ENCODE measurements around the gene GABBR2.

The GABBR2 gene

DNA sequence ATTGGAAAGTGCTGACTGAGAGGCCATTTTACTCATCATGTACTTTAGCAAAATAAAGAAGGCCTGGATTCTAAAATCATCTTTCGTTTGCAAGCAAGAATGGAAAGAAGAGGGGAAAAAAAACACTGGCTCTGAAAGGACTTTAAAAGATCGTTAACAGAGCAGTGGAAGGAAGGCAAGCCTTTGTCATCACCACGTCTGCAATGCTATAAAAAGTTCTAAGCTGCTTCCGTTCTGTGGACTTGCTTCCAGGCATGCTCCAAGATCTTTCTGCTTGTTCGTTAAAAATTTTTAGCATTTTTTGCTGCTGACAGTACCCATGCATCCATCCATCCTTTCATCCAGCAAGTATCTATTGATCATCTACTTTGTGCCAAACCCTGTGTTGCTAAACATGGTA is 226.5 kb downstream of the GABBR2 start:
- H3K4me3 ChIP-seq (ENCODE audit: low read depth, low read length): no peak overlapping the region
- TF ChIP-seq, protein P1, sequence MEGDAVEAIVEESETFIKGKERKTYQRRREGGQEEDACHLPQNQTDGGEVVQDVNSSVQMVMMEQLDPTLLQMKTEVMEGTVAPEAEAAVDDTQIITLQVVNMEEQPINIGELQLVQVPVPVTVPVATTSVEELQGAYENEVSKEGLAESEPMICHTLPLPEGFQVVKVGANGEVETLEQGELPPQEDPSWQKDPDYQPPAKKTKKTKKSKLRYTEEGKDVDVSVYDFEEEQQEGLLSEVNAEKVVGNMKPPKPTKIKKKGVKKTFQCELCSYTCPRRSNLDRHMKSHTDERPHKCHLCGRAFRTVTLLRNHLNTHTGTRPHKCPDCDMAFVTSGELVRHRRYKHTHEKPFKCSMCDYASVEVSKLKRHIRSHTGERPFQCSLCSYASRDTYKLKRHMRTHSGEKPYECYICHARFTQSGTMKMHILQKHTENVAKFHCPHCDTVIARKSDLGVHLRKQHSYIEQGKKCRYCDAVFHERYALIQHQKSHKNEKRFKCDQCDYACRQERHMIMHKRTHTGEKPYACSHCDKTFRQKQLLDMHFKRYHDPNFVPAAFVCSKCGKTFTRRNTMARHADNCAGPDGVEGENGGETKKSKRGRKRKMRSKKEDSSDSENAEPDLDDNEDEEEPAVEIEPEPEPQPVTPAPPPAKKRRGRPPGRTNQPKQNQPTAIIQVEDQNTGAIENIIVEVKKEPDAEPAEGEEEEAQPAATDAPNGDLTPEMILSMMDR (IDR thresholded peaks at IDR 0.05; ENCODE audit: low read depth, low read length): no peak

DNA sequence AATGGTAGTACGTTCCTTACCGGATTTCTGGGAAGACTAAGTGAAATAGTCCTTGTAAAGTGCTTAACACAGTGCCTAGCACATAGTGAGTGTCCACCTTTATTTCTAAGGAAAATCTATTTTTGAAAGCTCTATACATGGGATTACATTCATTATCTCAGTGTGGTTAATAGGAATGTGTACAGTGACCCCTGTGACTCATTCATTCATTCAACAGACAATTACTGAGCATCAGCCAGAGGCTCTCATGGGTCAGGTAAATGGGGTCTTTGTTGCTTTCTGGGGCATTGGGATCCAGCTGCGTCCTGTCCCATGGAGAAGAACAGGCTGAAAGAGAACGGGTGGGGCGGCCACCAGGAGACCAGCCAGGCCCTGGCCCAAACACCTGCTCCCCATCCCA is 227.1 kb downstream of the GABBR2 start:
- TF ChIP-seq, protein P1 (IDR thresholded peaks at IDR 0.05; ENCODE audit: low read depth, low read length): no peak
- H3K4me3 ChIP-seq (ENCODE audit: low read depth, low read length): no peak overlapping the region

DNA sequence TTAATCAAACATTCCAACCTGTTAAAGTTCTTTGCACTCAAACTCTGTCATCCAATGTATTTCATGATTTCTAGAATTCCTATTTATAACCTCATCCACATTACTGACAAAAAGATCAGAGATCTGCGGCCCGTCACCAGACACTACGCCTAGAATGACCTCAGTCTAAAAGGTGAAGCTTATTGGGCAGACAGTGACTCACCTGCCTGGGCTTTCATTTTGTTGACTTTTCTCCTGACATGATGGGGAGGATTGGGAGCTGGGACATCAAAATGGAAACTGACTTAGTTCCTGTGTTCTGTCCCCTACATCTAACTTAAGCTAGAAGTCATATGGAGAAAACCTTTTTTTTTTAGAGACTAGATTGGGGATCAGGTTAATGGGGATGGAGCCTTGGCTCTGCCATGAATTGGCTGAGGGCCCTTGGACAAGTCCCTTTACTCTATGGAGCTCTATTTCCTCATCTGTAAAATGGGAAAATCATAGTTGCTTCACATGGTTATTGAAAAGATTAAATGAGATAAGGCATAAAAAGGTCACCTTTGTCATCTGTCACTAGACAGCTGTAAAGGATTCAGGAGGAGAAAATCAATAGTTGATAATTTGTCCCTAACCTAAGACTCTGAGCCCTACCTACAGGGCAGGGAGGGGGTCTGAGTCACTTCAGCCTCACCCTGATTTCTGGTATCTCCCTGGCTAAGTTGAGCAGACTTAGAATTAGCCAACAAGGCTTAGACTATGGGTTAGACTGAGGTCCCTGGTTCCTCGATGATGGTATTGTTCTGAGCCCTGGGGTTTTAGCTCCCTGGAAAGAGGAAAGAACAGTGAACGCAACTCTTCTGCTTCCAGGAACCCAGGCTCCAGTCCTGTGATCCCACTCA is 228.5 kb downstream of the GABBR2 start:
- TF ChIP-seq, protein P1 (IDR thresholded peaks at IDR 0.05; ENCODE audit: low read depth, low read length): no peak
- H3K4me3 ChIP-seq (ENCODE audit: low read depth, low read length): no peak overlapping the region

DNA sequence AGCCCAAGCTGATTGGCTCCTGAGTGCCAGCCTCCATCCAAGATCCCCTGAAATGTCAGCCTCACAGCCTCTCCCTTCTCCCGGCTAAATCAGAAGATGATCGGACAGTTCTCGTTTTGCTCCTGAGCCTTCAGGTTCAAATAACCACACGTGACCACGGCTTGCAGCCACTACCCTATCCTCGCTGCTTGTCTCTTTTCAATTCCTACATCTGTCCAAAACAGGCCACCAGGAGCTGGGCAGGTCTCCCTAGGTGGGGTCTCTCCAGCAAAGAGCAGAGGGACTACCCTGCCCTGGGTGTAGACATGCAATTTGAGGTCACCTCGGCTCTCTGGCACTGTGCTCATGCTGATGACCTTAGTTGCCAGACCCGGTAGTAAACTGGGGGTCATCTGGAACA is 229.3 kb downstream of the GABBR2 start:
- TF ChIP-seq, protein P1 (IDR thresholded peaks at IDR 0.05; ENCODE audit: low read depth, low read length): no peak
- no peak overlapping the region for H3K4me3 ChIP-seq (ENCODE audit: low read depth, low read length)

DNA sequence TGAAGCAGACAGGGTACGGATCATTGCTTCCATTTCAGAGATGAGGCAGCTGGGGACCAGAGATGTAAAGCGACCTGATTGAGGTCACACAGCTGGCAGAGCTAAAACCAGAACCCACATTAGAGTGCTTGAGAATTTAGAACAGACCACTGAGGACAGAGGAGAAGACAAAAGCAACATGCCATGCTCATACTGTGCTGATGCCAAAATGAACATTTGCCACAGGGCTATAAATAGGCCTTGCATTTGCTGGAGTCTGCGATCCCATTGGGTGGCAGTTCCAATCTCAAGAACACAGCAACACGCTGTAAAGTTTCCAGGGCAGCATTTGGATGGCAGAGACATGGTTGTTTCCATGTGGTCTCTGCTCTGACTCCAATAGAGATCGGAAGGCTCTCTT is 230.9 kb downstream of the GABBR2 start:
- TF ChIP-seq, protein P1 (IDR thresholded peaks at IDR 0.05; ENCODE audit: low read depth, low read length): no peak
- H3K4me3 ChIP-seq (ENCODE audit: low read depth, low read length): no peak overlapping the region

DNA sequence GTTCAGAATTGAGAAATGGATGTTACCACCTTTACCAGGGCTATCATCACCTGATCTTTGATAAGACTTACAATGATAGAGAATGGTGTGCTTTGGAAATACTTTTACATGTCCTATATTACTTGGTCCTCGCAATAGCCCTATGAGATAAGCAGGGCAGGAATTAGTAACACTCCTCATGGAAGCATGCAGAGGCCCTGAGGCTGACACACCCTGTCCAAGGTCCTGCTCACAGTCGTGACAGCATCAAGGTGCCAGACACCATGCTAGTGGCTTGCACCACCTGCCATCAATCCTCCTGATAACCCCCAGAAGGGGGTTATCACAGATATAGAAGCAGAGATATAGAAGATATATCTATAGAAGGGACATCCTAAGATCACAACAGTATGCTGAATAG is 236.5 kb downstream of the GABBR2 start:
- TF ChIP-seq, protein P1 (IDR thresholded peaks at IDR 0.05; ENCODE audit: low read depth, low read length): no peak

DNA sequence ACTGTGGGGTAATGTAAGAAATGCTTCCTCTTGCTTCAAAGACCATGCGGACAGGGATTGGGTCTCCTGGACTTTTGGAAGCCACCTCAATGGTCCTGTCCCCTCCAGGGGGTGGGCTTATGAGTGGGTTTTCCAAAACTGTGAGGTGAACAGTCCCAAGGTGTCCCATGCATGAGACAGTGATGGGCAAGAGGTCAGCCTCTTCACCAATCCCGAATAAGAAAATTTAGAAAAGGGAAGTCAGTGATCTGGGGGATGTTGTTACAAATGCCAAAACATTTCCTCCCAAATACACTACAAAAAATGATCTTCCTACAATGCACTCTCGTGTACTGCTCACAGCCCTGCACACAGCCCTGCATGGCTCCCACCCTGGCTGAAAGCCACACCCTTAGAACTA is 237.6 kb downstream of the GABBR2 start:
- TF ChIP-seq, protein P1 (IDR thresholded peaks at IDR 0.05; ENCODE audit: low read depth, low read length): no peak
- H3K4me3 ChIP-seq (ENCODE audit: low read depth, low read length): no peak overlapping the region

More for the DNA sequence above, 236.5 kb downstream of the GABBR2 start:
- no peak overlapping the region for H3K4me3 ChIP-seq (ENCODE audit: low read depth, low read length)
